Thoracic aorta endothelial cell (primary cell): ENCODE measurements around the gene BAAT. TPM values are rescaled to one million over a fixed set of nuclear protein-coding genes. Genes with fewer than 3 reads are reported as not detected.

Experiments used
- small RNA-seq: library from RNA; depleted of rRNA; stranded (forward); fragments of <200 nt; gene quantifications from one replicate; pipeline ENCODE3, GENCODE V24; 2012
- total RNA-seq: library from RNA; depleted of rRNA; stranded (reverse); fragments of >200 nt; gene quantifications from 2 replicates; pipeline ENCODE4 v1.2.3, GENCODE V29; 2012

BAAT gene
- total RNA-seq, result under 0.01 and 0.07 TPM in 2 replicates

DNA sequence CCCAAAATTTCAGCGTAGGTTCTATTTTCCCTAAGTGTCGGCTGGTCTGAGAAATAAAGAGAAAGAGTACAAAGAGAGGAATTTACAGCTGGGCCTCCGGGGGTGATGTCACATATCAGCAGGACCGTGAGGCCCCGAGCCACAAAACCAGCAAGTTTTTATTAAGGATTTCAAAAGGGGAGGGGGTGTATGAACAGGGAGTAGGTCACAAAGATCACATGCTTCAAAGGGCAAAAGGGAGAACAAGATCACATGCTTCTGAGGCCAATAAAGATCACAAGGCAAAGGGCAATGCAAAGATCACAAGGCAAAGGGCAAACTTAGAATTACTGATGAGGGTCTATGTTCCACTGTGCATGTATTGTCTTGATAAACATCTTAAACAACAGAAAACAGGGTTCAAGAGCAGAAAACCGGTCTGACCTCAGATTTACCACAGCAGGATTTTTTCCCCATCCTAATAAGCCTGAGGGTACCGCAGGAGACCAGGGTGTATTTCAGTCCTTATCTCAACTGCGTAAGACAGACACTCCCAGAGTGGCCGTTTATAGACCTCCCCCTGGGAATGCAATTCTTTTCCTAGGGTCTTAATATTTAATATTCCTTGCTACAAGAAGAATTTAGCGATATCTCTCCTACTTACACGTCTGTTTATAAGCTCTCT lies at the start of gene BAAT:
Gene BAAT, minus strand, starts transcription at position 134 of the 664 bp plus-strand sequence. CDS start 13,602 bp downstream, outside the sequence.

DNA sequence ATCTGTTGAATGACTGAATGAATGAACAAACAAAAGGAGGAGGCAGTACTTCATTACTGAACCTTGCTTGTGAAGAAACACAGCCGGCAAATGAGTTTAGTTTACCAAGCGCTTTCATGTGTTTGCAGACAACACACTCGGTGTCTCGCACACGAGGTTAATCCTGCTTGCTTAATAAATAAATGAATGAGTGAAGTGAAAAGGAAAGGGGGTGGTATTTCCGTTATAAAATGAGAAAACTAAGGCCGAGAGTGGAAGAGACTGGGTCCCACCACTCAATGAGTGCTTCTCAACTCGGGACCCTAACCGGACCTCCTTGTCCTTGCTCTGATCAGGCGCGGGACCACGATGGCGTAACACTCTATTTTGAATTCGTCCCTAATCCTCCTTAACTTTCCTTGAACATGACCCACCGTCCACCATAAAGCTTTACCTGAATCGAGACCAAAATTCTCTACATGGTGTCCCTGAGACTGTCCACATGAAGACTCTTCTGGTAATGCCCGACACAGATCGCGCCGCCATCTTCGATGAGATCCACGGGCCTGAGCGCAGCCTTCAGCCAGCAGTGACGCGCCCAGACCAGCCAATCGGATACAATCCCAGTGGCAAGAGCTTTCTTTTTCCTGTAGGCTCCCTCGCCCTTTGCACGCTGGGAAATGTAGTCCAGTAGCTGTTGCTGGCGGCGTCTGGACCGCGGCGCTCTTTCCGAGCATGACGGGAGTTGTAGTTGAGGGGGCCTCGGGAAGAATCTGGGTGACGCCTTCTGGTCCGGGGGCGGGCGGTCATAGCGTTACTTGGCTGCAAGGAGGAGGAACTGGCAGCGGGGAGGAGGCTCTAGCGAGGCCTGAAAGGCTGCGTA lies 13.5 kb upstream of the BAAT start, which contains the start of the genes MRPL50 and ZNF189:
Gene MRPL50, minus strand, starts transcription at position 551 of the 862 bp plus-strand sequence. Its CDS starts 26 bp downstream, at position 525.
Gene ZNF189, plus strand, starts transcription at position 784 of the 862 bp plus-strand sequence. CDS start 306 bp downstream, outside the sequence.

Small RNA genes within 50 kb of the gene (small RNA-seq; reads per million reads assigned to genes)
- gene RF00322, result not detected

Other genes starting within 250 kb of the BAAT start
- gene MRPL50, start 13.6 kb upstream of the BAAT start, total RNA-seq, result 19.5 and 20.3 TPM in 2 replicates
- gene ZNF189, start 13.8 kb upstream of the BAAT start, total RNA-seq, result 24.2 and 26.0 TPM in 2 replicates
- not detected in 2 replicates for gene ALDOB, start 50.8 kb upstream of the BAAT start, total RNA-seq
- 24.3 and 25.7 TPM in 2 replicates for gene RNF20, start 148.8 kb upstream of the BAAT start, total RNA-seq
- gene PPP3R2, start 210.0 kb upstream of the BAAT start, total RNA-seq, result not detected in 2 replicates